HepG2 (cell line): ENCODE results near the gene GRK6. TPM values are rescaled to one million over a fixed set of nuclear protein-coding genes. Genes with fewer than 3 reads are reported as not detected.
A peak's percentile ranks its signal among the peaks of the same experiment; 100 is the strongest.

Experiments
- FOSL2 ChIP-seq: sonication (generic); formaldehyde crosslinking; IDR thresholded peaks from 2 replicates; pipeline ENCODE4 v1.4.0; 2020; ENCODE audit warnings: missing genetic modification reagents
- KDM3A ChIP-seq: IDR thresholded peaks from 2 replicates; pipeline ENCODE4 v1.6.1; 2018; ENCODE audit warnings: low read depth, missing compliant biosample characterization
- XRCC5 ChIP-seq: fragments of 200-400 bp; formaldehyde crosslinking; optimal IDR thresholded peaks from 2 replicates; pipeline ENCODE3; 2017; ENCODE audit warnings: mild to moderate bottlenecking, low read length
- YY1 ChIP-seq: IDR thresholded peaks from 2 replicates; pipeline ENCODE4 v1.6.1; 2011; ENCODE audit warnings: low read length, low read depth, moderate library complexity, mild to moderate bottlenecking; ENCODE audit not compliant: insufficient read depth, insufficient replicate concordance
- ZNF225 ChIP-seq: sonication (generic); formaldehyde crosslinking; IDR thresholded peaks from 2 replicates; pipeline ENCODE4 v1.4.0; 2020; ENCODE audit warnings: mild to moderate bottlenecking, missing genetic modification reagents
- ZNF687 ChIP-seq: sonication (generic); formaldehyde crosslinking; IDR thresholded peaks from 2 replicates; pipeline ENCODE4 v1.5.1; 2020; ENCODE audit warnings: mild to moderate bottlenecking, missing genetic modification reagents, moderate library complexity
- polyA plus RNA-seq, 8 experiments: library from polyadenylated mRNA; depleted of rRNA in 3 of 8; stranded (reverse) in 7 of 8; unstranded in 1 of 8; fragments of >200 nt; fragmentation: Illumina TruSeq in 4 of 8; extraction: Trizol in 4 of 8; gene quantifications; 2 replicates each; pipeline versions ENCODE4 v1.2.1 to v1.2.3, GENCODE V29; 2011 to 2016; ENCODE audit warnings: low read depth in 4 of 8, missing spikeins in 1 of 8, mixed read lengths in 1 of 8; ENCODE audit not compliant: insufficient read depth in 1 of 8
- total RNA-seq, 5 experiments: library from RNA; depleted of rRNA; stranded (reverse); fragments of >200 nt; fragmentation: Illumina TruSeq; extraction: Trizol; gene quantifications; 2 replicates each; pipeline ENCODE4 v1.2.3, GENCODE V29; 2016; ENCODE audit warnings: low read depth in 1 of 5

Gene GRK6
- total and polyA plus RNA-seq, 2 of the 13 experiments (the other 11 are each of a cell fraction or from before 2014, with no cell fraction given): 13.2 to 19.9 TPM

GRCh38 chr5:177389241-177390169 lies 37.0 kb upstream of the GRK6 start (continued):
- peak; percentile 55; the same call in 1 of the 2 replicates for TF ChIP-seq ZNF687 (CRISPR knock-in tag)
- 0 out of 2 replicates have a peak, but pooled peaks have one; percentile 11 for TF ChIP-seq KDM3A (CRISPR knock-in tag)
- TF ChIP-seq FOSL2: peak; percentile 18; the same call in 1 of the 2 replicates
- peak; percentile 1 for TF ChIP-seq YY1
- TF ChIP-seq XRCC5: no peak
- TF ChIP-seq ZNF225: 0 out of 2 replicates have a peak, but pooled peaks have one; percentile 38
